Measurements from ENCODE around the gene DCAF16. TPM values are rescaled to one million over a fixed set of nuclear protein-coding genes. Genes with fewer than 3 reads are reported as not detected.

Gene DCAF16
- total RNA-seq, 2 experiments from 2014 or later, result 40.3 to 47.5 TPM

DNA sequence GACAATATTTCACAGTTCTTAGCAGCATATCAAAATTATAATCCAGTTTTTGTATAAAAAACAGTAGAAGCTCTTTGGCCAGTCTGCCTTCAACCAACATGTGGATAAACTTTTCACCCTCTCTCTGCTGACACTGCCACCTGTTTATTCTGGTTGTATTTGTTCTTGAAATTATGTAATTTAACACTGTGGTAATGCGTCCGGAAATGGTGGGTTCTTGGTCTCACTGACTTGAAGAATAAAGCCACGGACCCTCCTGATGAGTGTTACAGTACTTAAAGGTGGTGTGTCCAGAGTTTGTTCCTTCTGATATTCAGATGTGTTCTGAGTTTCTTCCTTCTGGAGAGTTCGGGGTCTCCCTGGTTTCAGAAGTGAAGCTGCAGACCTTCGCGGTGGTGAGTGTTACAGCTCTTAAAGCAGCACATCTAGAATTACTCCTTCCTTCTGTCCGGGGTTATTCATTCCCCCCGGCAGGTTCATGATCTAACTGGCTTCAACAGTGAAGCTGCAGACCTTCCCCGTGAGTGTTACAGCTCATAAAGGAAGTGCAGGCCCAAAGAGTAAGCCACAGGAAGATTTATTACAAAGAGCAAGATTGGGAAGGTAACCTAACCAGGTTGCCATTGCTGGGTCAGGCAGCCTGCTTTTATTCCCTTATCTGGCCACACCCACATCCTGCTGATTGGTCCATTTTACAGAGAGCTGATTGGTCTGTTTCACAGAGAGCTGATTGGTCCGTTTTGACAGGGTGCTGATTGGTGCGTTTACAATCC, 44.9 kb downstream of the DCAF16 start:
- DNase-seq (peak; percentile 14), ATAC-seq (peak; percentile 51)
- Mint-ChIP-seq H3K36me3 (ENCODE audit: low read depth) (peaks cover 3% of the 10 kb centered on the region), H3K27me3 (no peaks in the 10 kb centered on the region), H3K4me3 (no peak overlapping the region), H3K27ac (no peak overlapping the region), H3K9me3 (ENCODE audit: low read depth) (peaks cover 1% of the 10 kb centered on the region), H3K4me1 (peaks cover 8% of the 10 kb centered on the region)
- ChIA-PET CTCF (interaction anchor here (0.5 to 1.3 kb wide), 3 partner anchors 10 to 50 kb away, joined by 3 read pairs; no protein-coding TSS in a partner anchor), POLR2A (interaction anchor here (0.7 to 0.8 kb wide), 2 partner anchors 41 to 382 kb away, joined by 4 read pairs; no protein-coding TSS in a partner anchor)
- intact Hi-C loops (cut with DNase I, micrococcal nuclease), result no loop called here

DNA sequence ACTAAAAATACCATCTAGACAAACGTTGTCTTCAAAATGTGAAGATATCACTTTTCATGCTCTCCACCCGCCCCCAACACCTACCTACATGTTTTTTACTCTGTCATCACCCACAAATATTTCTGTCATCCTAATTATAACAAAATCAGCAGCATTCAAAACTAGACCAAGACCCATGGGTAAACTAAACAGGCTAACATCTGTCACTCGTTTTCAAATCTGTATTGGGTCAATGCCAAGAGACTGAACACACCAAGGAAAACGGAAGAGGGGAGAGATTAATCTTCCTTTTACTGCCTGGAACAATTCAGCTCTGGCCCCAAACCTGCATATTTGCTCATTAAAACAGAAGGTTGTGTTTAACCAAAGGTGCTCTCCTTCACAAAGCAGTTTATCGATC, 46.6 kb downstream of the DCAF16 start:
- no peak for DNase-seq
- ChIA-PET POLR2A (no interaction called here), CTCF (interaction anchor here (0.6 kb wide), 1 partner anchor 325 kb away, joined by 3 read pairs; no protein-coding TSS in a partner anchor)
- no peaks in the 10 kb centered on the region for H3K27me3 Mint-ChIP-seq
- no peak overlapping the region for H3K27ac Mint-ChIP-seq
- H3K4me3 Mint-ChIP-seq, result no peak overlapping the region
- peaks cover 8% of the 10 kb centered on the region for H3K4me1 Mint-ChIP-seq
- intact Hi-C loops (cut with DNase I, micrococcal nuclease), result no loop called here
- peaks cover 3% of the 10 kb centered on the region for H3K36me3 Mint-ChIP-seq (ENCODE audit: low read depth)
- no peak for ATAC-seq
- H3K9me3 Mint-ChIP-seq (ENCODE audit: low read depth), result peaks cover 1% of the 10 kb centered on the region

DNA sequence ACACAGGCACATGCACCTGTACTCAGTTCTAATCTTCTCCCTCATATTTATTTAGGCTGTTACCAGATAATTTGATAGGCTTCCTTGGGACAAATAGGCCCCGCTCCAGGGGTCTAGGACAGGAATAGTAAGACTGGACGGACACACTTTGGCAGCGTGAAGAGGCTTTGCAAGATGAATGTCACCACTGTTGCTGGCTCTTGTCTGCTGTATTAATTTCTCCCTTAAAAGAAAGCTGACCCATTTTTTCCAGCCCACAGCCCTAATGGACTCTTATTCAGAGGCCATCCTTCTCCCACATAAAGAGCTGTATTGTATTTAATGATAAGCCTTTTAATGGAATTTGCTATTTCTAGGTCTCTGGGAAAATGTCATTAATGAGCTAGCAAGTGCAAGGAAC, 47.1 kb downstream of the DCAF16 start:
- DNase-seq (no peak), ATAC-seq (no peak)
- Mint-ChIP-seq H3K4me3 (no peak overlapping the region), H3K27ac (no peak overlapping the region), H3K36me3 (ENCODE audit: low read depth) (peaks cover 3% of the 10 kb centered on the region), H3K4me1 (peaks cover 8% of the 10 kb centered on the region), H3K9me3 (ENCODE audit: low read depth) (peaks cover 1% of the 10 kb centered on the region), H3K27me3 (no peaks in the 10 kb centered on the region)
- intact Hi-C loops (cut with DNase I, micrococcal nuclease), result no loop called here
- ChIA-PET CTCF (interaction anchor here (0.6 kb wide), 1 partner anchor 325 kb away, joined by 3 read pairs; no protein-coding TSS in a partner anchor), POLR2A (no interaction called here)

DNA sequence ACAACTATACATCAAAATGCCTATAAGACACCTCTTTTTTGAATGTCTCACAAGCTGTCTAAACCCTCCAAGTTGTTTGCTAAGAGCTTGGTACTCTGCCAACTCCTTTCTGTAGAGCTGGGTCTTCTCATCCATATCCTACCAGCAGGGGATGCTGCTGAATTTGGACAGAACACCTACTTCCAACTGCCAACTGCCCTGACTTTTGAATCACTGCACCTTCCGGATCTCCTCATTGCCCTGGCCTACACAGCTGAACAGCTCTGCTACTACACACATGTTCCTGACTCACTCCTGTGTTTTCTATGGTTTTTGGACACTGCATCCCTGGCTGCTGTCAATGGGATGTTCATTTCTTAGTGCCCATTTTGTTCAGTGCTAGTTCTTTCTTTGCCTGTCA, 47.8 kb downstream of the DCAF16 start:
- Mint-ChIP-seq H3K4me3 (no peak overlapping the region), H3K9me3 (ENCODE audit: low read depth) (peaks cover 1% of the 10 kb centered on the region), H3K27ac (no peak overlapping the region), H3K4me1 (peaks cover 8% of the 10 kb centered on the region), H3K27me3 (no peaks in the 10 kb centered on the region), H3K36me3 (ENCODE audit: low read depth) (peaks cover 3% of the 10 kb centered on the region)
- POLR2A ChIA-PET, result no interaction called here
- intact Hi-C loops (cut with DNase I, micrococcal nuclease), result no loop called here
- peak; percentile 14 for DNase-seq
- CTCF ChIA-PET, result interaction anchor here (0.6 to 0.8 kb wide), 2 partner anchors 13 to 1633 kb away, joined by 3 to 4 read pairs; no protein-coding TSS in a partner anchor
- ATAC-seq, result no peak

DNA sequence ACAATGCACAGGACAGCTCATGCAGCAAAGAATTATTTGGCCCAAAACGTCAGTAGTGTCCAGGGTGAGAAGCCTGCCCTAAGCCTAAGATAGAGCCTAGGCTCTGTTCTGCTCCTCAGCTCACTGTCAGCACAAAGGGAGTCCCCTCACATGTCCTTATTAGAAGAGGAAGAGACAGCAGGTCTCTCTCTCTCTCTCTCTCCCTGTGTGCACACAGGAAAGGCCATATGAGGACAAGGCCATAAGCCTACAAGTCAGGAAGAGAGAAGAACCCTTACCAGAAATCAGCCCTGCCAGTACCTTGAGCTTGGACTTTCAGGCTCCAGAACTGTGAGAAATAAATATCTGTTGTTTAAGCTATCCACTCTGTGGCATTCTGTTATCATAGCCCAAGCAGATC, 49.5 kb downstream of the DCAF16 start:
- CTCF ChIA-PET, result interaction anchor here (1.0 kb wide), 2 partner anchors 10 to 44 kb away, joined by 4 read pairs; no protein-coding TSS in a partner anchor
- peaks cover 8% of the 10 kb centered on the region for H3K4me1 Mint-ChIP-seq
- intact Hi-C loops (cut with DNase I, micrococcal nuclease), result no loop called here
- no peak overlapping the region for H3K4me3 Mint-ChIP-seq
- POLR2A ChIA-PET, result no interaction called here
- no peak for ATAC-seq
- DNase-seq, result no peak
- peaks cover under 1% of the 10 kb centered on the region for H3K36me3 Mint-ChIP-seq (ENCODE audit: low read depth)
- no peaks in the 10 kb centered on the region for H3K27me3 Mint-ChIP-seq
- peaks cover 1% of the 10 kb centered on the region for H3K9me3 Mint-ChIP-seq (ENCODE audit: low read depth)
- H3K27ac Mint-ChIP-seq, result no peak overlapping the region

DNA sequence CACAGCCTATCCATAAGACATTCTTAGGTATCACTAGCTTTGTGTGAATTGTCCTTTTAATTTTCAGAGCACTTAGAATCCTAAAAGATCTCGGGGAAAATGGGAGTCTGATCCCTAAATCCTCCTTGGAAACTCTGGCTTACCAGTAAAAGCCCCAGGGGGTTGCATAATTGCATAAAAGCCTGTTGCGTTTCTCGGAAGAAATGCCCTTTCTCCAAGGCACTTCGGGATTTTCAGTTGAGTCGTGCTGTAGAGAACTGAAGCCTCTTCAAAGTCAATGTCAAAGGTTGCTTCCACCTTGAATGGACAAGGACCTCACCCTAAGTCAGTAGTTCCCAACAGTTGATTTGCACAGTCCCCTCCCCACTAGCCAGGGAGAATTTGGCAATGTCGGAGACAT, 49.9 kb downstream of the DCAF16 start:
- Mint-ChIP-seq H3K4me3 (no peak overlapping the region), H3K27ac (no peak overlapping the region), H3K36me3 (ENCODE audit: low read depth) (no peaks in the 10 kb centered on the region), H3K9me3 (ENCODE audit: low read depth) (no peaks in the 10 kb centered on the region), H3K27me3 (no peaks in the 10 kb centered on the region), H3K4me1 (peaks cover 3% of the 10 kb centered on the region)
- CTCF ChIA-PET, result interaction anchor here (1.0 kb wide), 2 partner anchors 10 to 44 kb away, joined by 4 read pairs; no protein-coding TSS in a partner anchor
- intact Hi-C loops (cut with DNase I, micrococcal nuclease), result no loop called here
- ATAC-seq (no peak), DNase-seq (no peak)
- POLR2A ChIA-PET, result no interaction called here

DNA sequence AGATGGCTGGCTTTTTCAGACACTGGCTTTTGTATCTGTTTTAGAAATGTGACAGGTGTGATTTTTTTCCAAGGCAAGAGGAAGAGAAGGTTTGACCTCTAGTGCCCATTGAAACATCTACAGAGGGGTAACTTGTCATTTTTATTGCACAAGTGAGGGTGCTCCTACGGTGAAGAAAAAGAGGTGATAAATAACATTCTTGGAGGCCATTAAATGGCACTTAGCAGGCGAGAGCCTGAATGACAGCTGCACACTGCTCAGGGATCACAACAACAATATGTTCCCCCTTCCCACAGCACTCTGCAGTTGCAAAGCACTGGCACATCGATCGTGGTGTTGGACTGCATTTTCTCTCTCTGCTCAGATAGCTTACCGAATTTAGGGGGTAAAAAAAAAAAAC, 52.1 kb downstream of the DCAF16 start:
- no peaks in the 10 kb centered on the region for H3K36me3 Mint-ChIP-seq (ENCODE audit: low read depth)
- POLR2A ChIA-PET, result interaction anchor here (0.6 kb wide), 1 partner anchor 248 kb away, joined by 3 read pairs; no protein-coding TSS in a partner anchor
- H3K4me3 Mint-ChIP-seq, result no peak overlapping the region
- intact Hi-C loops (cut with DNase I, micrococcal nuclease), result no loop called here
- no peak overlapping the region for H3K27ac Mint-ChIP-seq
- H3K9me3 Mint-ChIP-seq (ENCODE audit: low read depth), result no peaks in the 10 kb centered on the region
- no peaks in the 10 kb centered on the region for H3K27me3 Mint-ChIP-seq
- H3K4me1 Mint-ChIP-seq, result no peaks in the 10 kb centered on the region
- DNase-seq (no peak), ATAC-seq (no peak)
- CTCF ChIA-PET, result interaction anchor here (0.7 kb wide), 1 partner anchor 57 kb away, joined by 3 read pairs; no protein-coding TSS in a partner anchor

DNA sequence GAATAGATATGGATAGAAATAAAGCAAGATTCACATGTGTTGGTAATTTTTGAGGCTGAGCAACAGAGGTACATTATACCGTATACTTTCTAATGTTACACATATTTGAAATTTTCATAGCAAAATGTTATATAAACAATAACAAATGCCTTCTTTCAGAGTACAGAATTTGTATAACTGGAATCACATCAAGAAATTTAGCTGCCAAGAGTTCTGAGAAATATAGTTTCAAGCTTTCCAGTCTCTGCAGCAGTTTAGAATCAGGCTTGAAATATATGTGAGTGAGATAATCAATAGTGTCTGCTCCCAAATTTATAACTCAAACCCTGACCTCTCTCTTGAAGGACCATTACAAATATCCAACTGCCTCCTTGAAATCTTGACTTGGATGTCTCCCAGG, 52.9 kb downstream of the DCAF16 start:
- intact Hi-C loops (cut with DNase I, micrococcal nuclease), result no loop called here
- no peaks in the 10 kb centered on the region for H3K9me3 Mint-ChIP-seq (ENCODE audit: low read depth)
- no peak for ATAC-seq
- H3K4me1 Mint-ChIP-seq, result no peaks in the 10 kb centered on the region
- H3K36me3 Mint-ChIP-seq (ENCODE audit: low read depth), result no peaks in the 10 kb centered on the region
- H3K27ac Mint-ChIP-seq, result no peak overlapping the region
- POLR2A ChIA-PET, result no interaction called here
- no peak overlapping the region for H3K4me3 Mint-ChIP-seq
- H3K27me3 Mint-ChIP-seq, result no peaks in the 10 kb centered on the region
- CTCF ChIA-PET, result interaction anchor here (0.7 kb wide), 1 partner anchor 56 kb away, joined by 3 read pairs; no protein-coding TSS in a partner anchor
- no peak for DNase-seq

DNA sequence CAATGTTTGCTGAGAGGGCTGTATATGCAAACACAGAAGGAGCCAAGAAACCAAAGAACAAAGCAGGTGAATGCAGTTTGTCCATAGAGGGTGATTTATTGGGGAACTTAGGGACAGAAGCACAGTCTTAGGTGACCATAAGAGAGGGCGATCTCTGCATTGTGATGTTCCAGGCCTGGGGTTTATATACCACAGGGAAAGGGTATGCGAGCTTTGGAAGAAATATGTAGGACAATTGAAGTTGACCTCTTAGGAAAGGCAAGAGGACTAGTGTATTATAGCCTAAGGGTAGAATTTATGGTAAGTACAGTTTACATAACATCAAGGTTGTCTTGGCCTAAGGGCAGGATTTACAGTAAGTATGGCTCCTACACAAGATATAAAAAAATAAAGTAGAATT, 56.9 kb downstream of the DCAF16 start:
- Mint-ChIP-seq H3K27me3 (no peaks in the 10 kb centered on the region), H3K9me3 (ENCODE audit: low read depth) (no peaks in the 10 kb centered on the region), H3K4me1 (no peaks in the 10 kb centered on the region), H3K27ac (no peak overlapping the region), H3K36me3 (ENCODE audit: low read depth) (no peaks in the 10 kb centered on the region), H3K4me3 (no peak overlapping the region)
- POLR2A ChIA-PET, result no interaction called here
- ATAC-seq (no peak), DNase-seq (no peak)
- intact Hi-C loops (cut with DNase I, micrococcal nuclease), result no loop called here
- CTCF ChIA-PET, result interaction anchor here (0.6 kb wide), 3 partner anchors 16 to 902 kb away, joined by 3 to 4 read pairs (median 3); no protein-coding TSS in a partner anchor

Other genes with a start within 250 kb of the DCAF16 start
- gene LAP3, start 233.6 kb downstream of the DCAF16 start, total RNA-seq, result 100 to 1,000 TPM; 126 to 128 TPM
- 10 to 100 TPM; 43.0 to 58.0 TPM for gene MED28, start 196.1 kb downstream of the DCAF16 start, total RNA-seq
- gene FAM184B, start 29.1 kb downstream of the DCAF16 start, total RNA-seq, result under 1 TPM in 1 of 2 experiments, not detected in 1; 0.04 TPM
- 10 to 100 TPM; 73.8 to 82.8 TPM for gene NCAPG, start 222 bp upstream of the DCAF16 start, total RNA-seq
- 1 to 10 TPM; 6.7 to 8.0 TPM for gene LCORL, start 211.0 kb upstream of the DCAF16 start, total RNA-seq